Measurements from ENCODE around the gene FAM168A.

The FAM168A gene

DNA sequence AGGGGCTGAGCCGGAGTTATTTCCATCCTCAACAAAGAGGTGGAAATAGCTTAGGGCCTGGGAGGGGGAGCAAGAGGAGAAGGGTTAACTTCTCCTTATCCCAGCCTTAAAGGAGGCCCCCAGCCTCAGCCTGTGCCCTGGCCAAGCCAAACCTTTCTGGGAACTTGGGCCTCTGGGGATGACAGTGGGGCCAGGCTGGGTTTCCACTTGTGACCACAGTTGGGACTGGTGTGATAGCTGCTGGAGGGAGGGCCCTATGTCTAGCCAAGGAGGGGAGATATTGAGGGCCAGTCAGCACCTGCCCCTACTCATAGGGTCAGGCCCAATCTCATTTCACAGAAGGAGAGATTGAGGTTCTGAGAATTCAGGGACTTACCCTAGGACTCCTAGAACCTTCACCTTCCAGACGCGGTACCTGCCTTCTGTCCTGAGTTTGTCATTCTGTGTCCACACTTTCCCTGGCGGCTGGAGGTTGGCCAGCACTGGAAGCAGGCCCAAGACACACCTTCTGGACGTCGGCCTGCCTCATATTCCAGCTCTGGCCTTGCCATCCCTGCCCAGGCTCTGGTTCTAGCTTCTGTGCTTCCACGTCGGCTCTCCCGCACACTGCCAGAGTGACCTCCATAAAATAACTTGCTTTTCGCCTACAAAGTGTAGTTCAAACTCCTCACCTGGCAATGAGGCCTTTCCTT is 218.6 kb downstream of the FAM168A start:
- H3K27ac ChIP-seq (replicated peaks) = peak overlapping the region; percentile 87
- no peak for DNase-seq (ENCODE audit: low read depth in 1 of 2, low spot score in 1 of 2)
- H3K4me3 ChIP-seq (replicated peaks; ENCODE audit: insufficient read depth, low read length) = 0 out of 2 replicates have a peak overlapping the region, but pooled peaks have one; percentile 1

GRCh38 chr11:73376803-73377629 is 220.9 kb downstream of the FAM168A start:
- DNase-seq (ENCODE audit: low read depth in 1 of 2, low spot score in 1 of 2) = peak; percentile 90 to 92
- H3K27me3 ChIP-seq (ENCODE audit: insufficient read depth, poor library complexity, severe bottlenecking) = no peaks in the 10 kb centered on the region
- TF ChIP-seq POLR2AphosphoS5 (IDR thresholded peaks at IDR 0.05; ENCODE audit: low read depth) (peak; percentile 93), GABPA (IDR thresholded peaks at IDR 0.05; ENCODE audit: low read depth) (peak; percentile 63), SPI1 (IDR thresholded peaks at IDR 0.05; ENCODE audit: borderline replicate concordance, low read depth) (peak; percentile 2; the same call in 1 of the 2 replicates)
- TF ChIP-seq, protein P1, sequence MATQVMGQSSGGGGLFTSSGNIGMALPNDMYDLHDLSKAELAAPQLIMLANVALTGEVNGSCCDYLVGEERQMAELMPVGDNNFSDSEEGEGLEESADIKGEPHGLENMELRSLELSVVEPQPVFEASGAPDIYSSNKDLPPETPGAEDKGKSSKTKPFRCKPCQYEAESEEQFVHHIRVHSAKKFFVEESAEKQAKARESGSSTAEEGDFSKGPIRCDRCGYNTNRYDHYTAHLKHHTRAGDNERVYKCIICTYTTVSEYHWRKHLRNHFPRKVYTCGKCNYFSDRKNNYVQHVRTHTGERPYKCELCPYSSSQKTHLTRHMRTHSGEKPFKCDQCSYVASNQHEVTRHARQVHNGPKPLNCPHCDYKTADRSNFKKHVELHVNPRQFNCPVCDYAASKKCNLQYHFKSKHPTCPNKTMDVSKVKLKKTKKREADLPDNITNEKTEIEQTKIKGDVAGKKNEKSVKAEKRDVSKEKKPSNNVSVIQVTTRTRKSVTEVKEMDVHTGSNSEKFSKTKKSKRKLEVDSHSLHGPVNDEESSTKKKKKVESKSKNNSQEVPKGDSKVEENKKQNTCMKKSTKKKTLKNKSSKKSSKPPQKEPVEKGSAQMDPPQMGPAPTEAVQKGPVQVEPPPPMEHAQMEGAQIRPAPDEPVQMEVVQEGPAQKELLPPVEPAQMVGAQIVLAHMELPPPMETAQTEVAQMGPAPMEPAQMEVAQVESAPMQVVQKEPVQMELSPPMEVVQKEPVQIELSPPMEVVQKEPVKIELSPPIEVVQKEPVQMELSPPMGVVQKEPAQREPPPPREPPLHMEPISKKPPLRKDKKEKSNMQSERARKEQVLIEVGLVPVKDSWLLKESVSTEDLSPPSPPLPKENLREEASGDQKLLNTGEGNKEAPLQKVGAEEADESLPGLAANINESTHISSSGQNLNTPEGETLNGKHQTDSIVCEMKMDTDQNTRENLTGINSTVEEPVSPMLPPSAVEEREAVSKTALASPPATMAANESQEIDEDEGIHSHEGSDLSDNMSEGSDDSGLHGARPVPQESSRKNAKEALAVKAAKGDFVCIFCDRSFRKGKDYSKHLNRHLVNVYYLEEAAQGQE (IDR thresholded peaks at IDR 0.05; ENCODE audit: insufficient replicate concordance, low read depth) = no peak
- TF ChIP-seq, protein P2, sequence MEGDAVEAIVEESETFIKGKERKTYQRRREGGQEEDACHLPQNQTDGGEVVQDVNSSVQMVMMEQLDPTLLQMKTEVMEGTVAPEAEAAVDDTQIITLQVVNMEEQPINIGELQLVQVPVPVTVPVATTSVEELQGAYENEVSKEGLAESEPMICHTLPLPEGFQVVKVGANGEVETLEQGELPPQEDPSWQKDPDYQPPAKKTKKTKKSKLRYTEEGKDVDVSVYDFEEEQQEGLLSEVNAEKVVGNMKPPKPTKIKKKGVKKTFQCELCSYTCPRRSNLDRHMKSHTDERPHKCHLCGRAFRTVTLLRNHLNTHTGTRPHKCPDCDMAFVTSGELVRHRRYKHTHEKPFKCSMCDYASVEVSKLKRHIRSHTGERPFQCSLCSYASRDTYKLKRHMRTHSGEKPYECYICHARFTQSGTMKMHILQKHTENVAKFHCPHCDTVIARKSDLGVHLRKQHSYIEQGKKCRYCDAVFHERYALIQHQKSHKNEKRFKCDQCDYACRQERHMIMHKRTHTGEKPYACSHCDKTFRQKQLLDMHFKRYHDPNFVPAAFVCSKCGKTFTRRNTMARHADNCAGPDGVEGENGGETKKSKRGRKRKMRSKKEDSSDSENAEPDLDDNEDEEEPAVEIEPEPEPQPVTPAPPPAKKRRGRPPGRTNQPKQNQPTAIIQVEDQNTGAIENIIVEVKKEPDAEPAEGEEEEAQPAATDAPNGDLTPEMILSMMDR (IDR thresholded peaks at IDR 0.05; ENCODE audit: insufficient read depth, low read length) = no peak
- H3K27ac ChIP-seq (replicated peaks) = peak overlapping the region; percentile 91
- H3K4me3 ChIP-seq (replicated peaks; ENCODE audit: insufficient read depth, low read length) = peak overlapping the region; percentile 60

More for the DNA sequence above, 218.6 kb downstream of the FAM168A start:
- no peak for TF ChIP-seq GABPA (IDR thresholded peaks at IDR 0.05; ENCODE audit: low read depth)
- no peak; the same call in 1 of the 2 replicates for TF ChIP-seq POLR2AphosphoS5 (IDR thresholded peaks at IDR 0.05; ENCODE audit: low read depth)
- TF ChIP-seq, protein P2 (IDR thresholded peaks at IDR 0.05; ENCODE audit: insufficient read depth, low read length) = no peak
- TF ChIP-seq, protein P1 (IDR thresholded peaks at IDR 0.05; ENCODE audit: insufficient replicate concordance, low read depth) = no peak
- TF ChIP-seq SPI1 (IDR thresholded peaks at IDR 0.05; ENCODE audit: borderline replicate concordance, low read depth) = no peak
- no peaks in the 10 kb centered on the region for H3K27me3 ChIP-seq (ENCODE audit: insufficient read depth, poor library complexity, severe bottlenecking)

DNA sequence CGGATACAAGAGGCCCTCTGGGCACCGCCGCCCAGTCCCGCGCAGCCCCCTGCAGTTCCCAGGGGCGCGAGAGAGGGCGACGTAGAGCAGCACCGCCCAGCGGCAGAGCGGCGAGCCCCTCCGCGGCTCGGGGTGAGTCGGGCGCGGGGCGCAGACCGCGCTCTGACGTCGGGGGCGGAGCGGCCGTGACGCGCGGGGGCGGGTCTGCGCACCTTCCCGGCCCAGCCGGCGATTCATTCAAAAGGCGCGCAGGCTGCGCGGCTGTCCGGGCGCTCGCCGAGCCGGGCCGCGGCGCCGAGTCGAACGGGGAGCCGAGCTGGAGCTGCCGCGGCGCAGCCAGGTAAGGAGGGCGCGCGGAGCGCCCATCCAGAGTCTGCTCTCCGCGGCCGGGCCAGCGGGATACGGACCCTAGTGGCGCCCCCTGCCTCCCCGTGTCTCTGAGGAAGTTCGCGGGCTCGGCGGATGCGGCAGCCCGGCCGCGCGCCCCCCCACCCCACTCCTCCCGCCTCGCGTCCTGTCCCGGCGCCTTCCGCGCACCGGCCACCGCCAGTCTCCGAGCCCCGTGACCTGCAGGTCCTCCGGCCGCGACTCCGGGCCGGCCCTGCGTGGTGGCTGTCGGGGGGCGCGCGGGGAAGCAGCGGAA is 221.6 kb downstream of the FAM168A start, which contains the start of gene RELT:
Gene RELT, plus strand, starts transcription at position 240 of the 643 bp plus-strand sequence. CDS start 12,738 bp downstream, outside the sequence.
- TF ChIP-seq GABPA (IDR thresholded peaks at IDR 0.05; ENCODE audit: low read depth) (no peak), POLR2AphosphoS5 (IDR thresholded peaks at IDR 0.05; ENCODE audit: low read depth) (peak; percentile 16; the same call in 1 of the 2 replicates), SPI1 (IDR thresholded peaks at IDR 0.05; ENCODE audit: borderline replicate concordance, low read depth) (no peak)
- TF ChIP-seq, protein P1 (IDR thresholded peaks at IDR 0.05; ENCODE audit: insufficient replicate concordance, low read depth) = peak; percentile 44
- TF ChIP-seq, protein P2 (IDR thresholded peaks at IDR 0.05; ENCODE audit: insufficient read depth, low read length) = peak; percentile 76
- Histone ChIP-seq H3K4me3 (replicated peaks; ENCODE audit: insufficient read depth, low read length) (peak within 1 kb of the TSS; percentile 60), H3K27ac (replicated peaks) (peak within 1 kb of the TSS; percentile 91), H3K27me3 (ENCODE audit: insufficient read depth, poor library complexity, severe bottlenecking) (no peaks in the 10 kb centered on the region)
- DNase-seq (ENCODE audit: low read depth in 1 of 2, low spot score in 1 of 2) = peak in 1 of 2 experiments; percentile 86

Data from HL-60 (cell line).